Activated CD8-positive, alpha-beta memory T cell treated with anti-CD3 and anti-CD28 coated beads, Interleukin-2, amount 10 ng/mL, durations not matched to agents 7 days and 5 days (primary cell): ENCODE results near the gene LINGO4. TPM values are rescaled to one million over a fixed set of nuclear protein-coding genes. Genes with fewer than 3 reads are reported as not detected.
A peak's percentile ranks its signal among the peaks of the same experiment; 100 is the strongest.

Source experiments
- ATAC-seq: fragments of 150-1000 bp; cut with Tn5 transposase; one replicate; pipeline ENCODE4 v1.10.0; 2021; ENCODE audit warnings: moderate library complexity
- CTCF ChIA-PET: fragments of 350-600 bp; sonication (Branson Sonifier 250); formaldehyde crosslinking; loops from one replicate; lab custom pipeline; 2021; ENCODE audit warnings: antibody characterized with exemption; lab: Charles Lee
- DNase-seq: peaks from one replicate; pipeline ENCODE4 v3.0.0-alpha.2; 2020
- H3K27ac Mint-ChIP-seq: one replicate; pipeline ENCODE4 v1.8.0; 2021; ENCODE audit warnings: mild to moderate bottlenecking, mixed read lengths
- H3K27me3 Mint-ChIP-seq: one replicate; pipeline ENCODE4 v1.8.0; 2021; ENCODE audit warnings: mixed read lengths
- H3K36me3 Mint-ChIP-seq: one replicate; pipeline ENCODE4 v1.8.0; 2021; ENCODE audit warnings: mild to moderate bottlenecking, mixed read lengths
- H3K4me1 Mint-ChIP-seq: one replicate; pipeline ENCODE4 v1.8.0; 2021; ENCODE audit warnings: mixed read lengths
- H3K4me3 Mint-ChIP-seq: one replicate; pipeline ENCODE4 v1.8.0; 2021; ENCODE audit warnings: mild to moderate bottlenecking, moderate library complexity, mixed read lengths
- H3K9me3 Mint-ChIP-seq: one replicate; pipeline ENCODE4 v1.8.0; 2022; ENCODE audit warnings: low read depth, mixed read lengths
- total RNA-seq, 2 experiments: library from RNA; stranded (reverse); gene quantifications; one replicate each; pipeline ENCODE4 v1.2.3, GENCODE V29; 2021

Gene LINGO4
- total RNA-seq, 2 experiments from 2014 or later = 0.07 to 0.15 TPM

- peaks cover 2% of the 10 kb centered on the region for H3K27me3 Mint-ChIP-seq
- no peaks in the 10 kb centered on the region for H3K9me3 Mint-ChIP-seq
- H3K27ac Mint-ChIP-seq = peak overlapping the region; percentile 71
- peaks cover 1% of the 10 kb centered on the region for H3K36me3 Mint-ChIP-seq
- peaks cover 35% of the 10 kb centered on the region for H3K4me1 Mint-ChIP-seq
- peak overlapping the region; percentile 79 for H3K4me3 Mint-ChIP-seq
- DNase-seq = no peak
- no peak for ATAC-seq
- CTCF ChIA-PET = interaction anchor here (0.6 to 1.8 kb wide), 8 partner anchors 8 to 308 kb away, joined by 3 to 8 read pairs (median 3); partner anchors contain the start of gene MRPL9
Observed at GRCh38 chr1:151840421-151840820, 35.2 kb upstream of the LINGO4 start.

- DNase-seq (peak; percentile 80), ATAC-seq (peak; percentile 76)
- Mint-ChIP-seq H3K9me3 (no peaks in the 10 kb centered on the region), H3K27me3 (peaks cover 2% of the 10 kb centered on the region), H3K36me3 (peaks cover 1% of the 10 kb centered on the region), H3K4me3 (peak within 1 kb of the TSS; percentile 79), H3K4me1 (peaks cover 34% of the 10 kb centered on the region), H3K27ac (peak within 1 kb of the TSS; percentile 71)
- CTCF ChIA-PET = interaction anchor here (0.6 to 1.8 kb wide), 10 partner anchors 9 to 307 kb away, joined by 3 to 8 read pairs (median 3); partner anchors contain the start of genes MRPL9 and TDRKH
Observed at GRCh38 chr1:151839457-151840403, 34.5 kb upstream of the LINGO4 start, which contains the start of gene C2CD4D. TSS of gene C2CD4D (minus strand) at chr1:151839820. CDS start at chr1:151838989, 831 bp downstream.

DNA sequence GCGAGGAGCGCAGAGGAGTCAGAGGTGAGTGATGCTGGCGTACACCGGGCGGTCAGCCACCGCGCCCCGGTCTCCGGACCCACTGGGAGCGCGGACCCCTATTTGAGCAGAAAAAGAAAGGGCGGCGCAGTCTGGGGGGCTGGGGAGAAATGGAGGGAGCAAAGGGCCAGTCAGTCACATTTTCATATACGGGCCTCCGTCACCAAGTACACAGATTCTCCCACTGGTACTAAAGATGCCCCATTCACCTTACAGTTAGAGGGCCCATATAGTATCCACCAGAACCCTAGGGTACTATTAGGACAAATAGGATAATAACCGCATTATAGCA is 33.8 kb upstream of the LINGO4 start:
- H3K27me3 Mint-ChIP-seq = peaks cover 2% of the 10 kb centered on the region
- CTCF ChIA-PET = interaction anchor here (0.8 to 1.2 kb wide), 3 partner anchors 9 to 121 kb away, joined by 3 read pairs; partner anchors contain the start of gene TDRKH
- no peaks in the 10 kb centered on the region for H3K9me3 Mint-ChIP-seq
- H3K4me3 Mint-ChIP-seq = peak overlapping the region; percentile 79
- DNase-seq = no peak
- peaks cover 40% of the 10 kb centered on the region for H3K4me1 Mint-ChIP-seq
- peaks cover 1% of the 10 kb centered on the region for H3K36me3 Mint-ChIP-seq
- peak overlapping the region; percentile 71 for H3K27ac Mint-ChIP-seq
- no peak for ATAC-seq

DNA sequence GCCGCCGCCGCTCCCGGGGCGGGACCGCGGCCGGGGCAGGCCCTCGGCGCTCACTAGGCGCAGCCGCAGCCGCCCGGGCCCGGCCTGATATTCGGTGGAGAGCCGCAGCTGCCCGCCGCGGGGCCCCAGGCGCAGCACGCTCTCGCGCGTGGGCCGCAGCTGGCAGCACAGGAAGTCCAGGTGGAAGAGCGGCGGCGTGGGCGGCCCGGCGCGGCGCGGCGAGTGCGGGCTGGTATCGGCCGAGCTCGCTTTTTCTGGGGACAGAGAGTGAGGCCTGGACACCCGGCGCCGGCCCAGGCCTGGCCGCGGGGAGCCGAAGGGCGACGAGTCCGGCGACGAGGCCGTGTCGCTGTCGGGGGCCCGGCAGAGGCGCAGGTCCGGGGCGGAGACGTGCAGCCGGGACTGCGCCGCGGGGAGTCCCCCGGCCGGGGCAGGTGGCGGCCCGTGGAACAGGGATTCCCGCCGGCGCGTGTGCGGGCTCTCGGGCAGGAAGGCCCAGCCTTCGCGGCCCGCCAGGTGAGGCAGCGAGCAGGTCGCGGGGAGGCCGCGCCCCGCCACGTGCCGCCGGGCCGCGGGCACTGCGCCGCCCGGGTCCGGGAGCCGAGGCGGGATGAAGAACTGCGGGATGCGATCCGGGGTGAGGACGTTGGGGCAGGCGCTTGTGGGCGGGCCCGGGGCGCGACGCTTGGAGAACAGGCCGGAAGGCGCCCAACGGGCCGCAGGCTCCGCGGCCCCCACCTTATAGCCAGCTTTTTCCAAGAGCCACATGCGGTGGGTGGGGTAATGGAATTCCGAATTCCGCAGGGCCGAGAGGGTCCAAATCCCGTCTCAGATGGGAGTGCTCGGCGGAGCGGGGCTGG is 33.2 kb upstream of the LINGO4 start:
- H3K4me3 Mint-ChIP-seq = peak overlapping the region; percentile 79
- peaks cover 2% of the 10 kb centered on the region for H3K27me3 Mint-ChIP-seq
- peak overlapping the region; percentile 71 for H3K27ac Mint-ChIP-seq
- no peak for DNase-seq
- H3K9me3 Mint-ChIP-seq = no peaks in the 10 kb centered on the region
- peaks cover 1% of the 10 kb centered on the region for H3K36me3 Mint-ChIP-seq
- peaks cover 46% of the 10 kb centered on the region for H3K4me1 Mint-ChIP-seq
- peak; percentile 17 for ATAC-seq
- CTCF ChIA-PET = interaction anchor here (1.2 to 2.7 kb wide), 2 partner anchors 8 to 16 kb away, joined by 3 to 6 read pairs; no protein-coding TSS in a partner anchor

DNA sequence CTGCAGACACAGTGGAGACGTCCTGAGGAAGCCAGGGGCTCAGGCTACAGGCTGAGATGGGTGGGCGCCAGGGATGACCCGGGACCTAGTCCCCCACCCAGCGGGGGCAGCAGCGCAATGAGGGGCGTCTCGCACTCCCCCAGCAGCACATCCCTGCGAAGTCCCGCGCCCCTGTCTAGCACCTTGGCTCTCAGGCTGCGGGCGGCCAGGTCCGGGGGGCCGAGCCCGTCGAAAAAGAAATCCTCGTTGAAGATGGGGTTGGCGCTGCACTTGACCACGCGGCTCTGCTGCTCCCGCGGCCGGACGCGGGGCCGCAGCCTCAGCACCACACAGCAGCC is 32.6 kb upstream of the LINGO4 start:
- H3K27me3 Mint-ChIP-seq = peaks cover 2% of the 10 kb centered on the region
- peaks cover 51% of the 10 kb centered on the region for H3K4me1 Mint-ChIP-seq
- peak overlapping the region; percentile 68 for H3K4me3 Mint-ChIP-seq
- DNase-seq (no peak), ATAC-seq (no peak)
- CTCF ChIA-PET = interaction anchor here (2.7 kb wide), 1 partner anchor 15 kb away, joined by 6 read pairs; no protein-coding TSS in a partner anchor
- peak overlapping the region; percentile 89 for H3K27ac Mint-ChIP-seq
- H3K9me3 Mint-ChIP-seq = no peaks in the 10 kb centered on the region
- peaks cover 1% of the 10 kb centered on the region for H3K36me3 Mint-ChIP-seq

GRCh38 chr1:151837197-151837596 is 32.0 kb upstream of the LINGO4 start:
- peak; percentile 17 for ATAC-seq
- Mint-ChIP-seq H3K27me3 (peaks cover 2% of the 10 kb centered on the region), H3K27ac (peak overlapping the region; percentile 89), H3K36me3 (peaks cover 1% of the 10 kb centered on the region), H3K4me3 (peak overlapping the region; percentile 68), H3K4me1 (peaks cover 54% of the 10 kb centered on the region), H3K9me3 (no peaks in the 10 kb centered on the region)
- peak; percentile 62 for DNase-seq
- CTCF ChIA-PET = interaction anchor here (0.6 to 3.4 kb wide), 26 partner anchors 9 to 536 kb away, joined by 3 to 25 read pairs (median 4); partner anchors contain the start of genes CELF3, MRPL9, RFX5 and TDRKH

DNA sequence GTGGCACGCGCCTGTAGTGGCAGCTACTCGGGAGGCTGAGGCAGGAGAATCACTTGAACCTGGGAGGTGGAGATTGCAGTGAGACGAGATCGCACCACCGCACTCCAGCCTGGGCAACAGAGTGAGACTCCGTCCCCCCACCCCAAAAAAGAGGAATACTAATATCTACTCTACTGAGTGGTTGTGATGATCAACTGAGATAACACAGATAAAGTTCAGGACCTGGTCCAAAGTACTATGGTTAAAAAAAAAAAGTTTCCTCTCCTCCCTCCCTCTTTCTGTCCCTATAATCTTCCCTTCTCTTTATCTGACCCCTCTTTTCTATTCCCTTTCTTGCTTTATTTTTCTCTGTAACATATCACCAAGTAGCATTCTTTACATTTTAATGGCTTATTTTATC is 30.4 kb upstream of the LINGO4 start:
- DNase-seq = no peak
- Mint-ChIP-seq H3K36me3 (no peaks in the 10 kb centered on the region), H3K27ac (no peak overlapping the region), H3K9me3 (no peaks in the 10 kb centered on the region), H3K4me3 (no peak overlapping the region), H3K27me3 (peaks cover 2% of the 10 kb centered on the region), H3K4me1 (peaks cover 64% of the 10 kb centered on the region)
- CTCF ChIA-PET = interaction anchor here (0.7 to 3.4 kb wide), 19 partner anchors 10 to 324 kb away, joined by 3 to 25 read pairs (median 4); partner anchors contain the start of genes CELF3, CGN, MRPL9 and TDRKH
- ATAC-seq = no peak

GRCh38 chr1:151834239-151834638 is 29.0 kb upstream of the LINGO4 start:
- Mint-ChIP-seq H3K27me3 (peaks cover 2% of the 10 kb centered on the region), H3K9me3 (no peaks in the 10 kb centered on the region), H3K27ac (no peak overlapping the region), H3K4me3 (no peak overlapping the region), H3K36me3 (no peaks in the 10 kb centered on the region), H3K4me1 (peaks cover 66% of the 10 kb centered on the region)
- ATAC-seq (no peak), DNase-seq (no peak)
- CTCF ChIA-PET = interaction anchor here (0.9 to 3.4 kb wide), 8 partner anchors 8 to 240 kb away, joined by 3 to 25 read pairs (median 4); partner anchors contain the start of gene MRPL9

DNA sequence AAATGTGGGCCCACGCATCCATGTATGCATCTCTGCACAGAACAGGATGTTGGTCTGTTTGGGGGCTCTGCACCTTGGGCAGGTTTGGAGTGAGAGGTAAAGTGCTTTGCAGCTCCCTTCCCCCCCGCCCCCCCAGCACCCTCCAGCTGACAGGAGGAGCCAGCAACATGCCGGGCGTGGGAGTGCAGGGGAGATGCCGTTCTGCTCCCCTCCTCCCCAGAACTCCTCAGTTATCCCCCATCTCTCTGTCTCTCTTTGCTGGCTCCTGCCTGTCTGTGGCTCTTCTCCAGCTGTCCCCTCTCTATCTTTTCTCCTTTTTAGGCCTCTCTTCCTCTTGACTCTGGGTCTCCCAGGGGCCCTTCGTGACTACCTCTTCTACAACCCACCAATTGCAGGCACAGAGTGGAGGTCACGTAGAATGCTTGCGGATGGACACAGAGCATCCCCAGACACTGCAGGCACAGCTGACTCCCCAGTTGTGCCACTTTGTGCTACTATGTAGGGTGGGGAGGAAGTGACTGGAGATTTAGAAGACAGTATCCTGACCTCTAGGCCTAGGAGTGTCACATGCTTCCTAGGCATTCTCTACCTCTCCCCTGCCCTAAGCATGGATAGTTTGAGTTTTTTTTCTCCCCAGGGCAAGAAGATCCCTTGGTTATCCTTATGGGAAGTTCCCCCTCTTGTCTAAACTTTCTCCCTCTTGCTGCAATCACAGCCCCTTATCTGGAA is 28.1 kb upstream of the LINGO4 start:
- CTCF ChIA-PET = interaction anchor here (1.0 to 1.2 kb wide), 2 partner anchors 13 kb away, joined by 3 to 4 read pairs; no protein-coding TSS in a partner anchor
- H3K9me3 Mint-ChIP-seq = no peaks in the 10 kb centered on the region
- peaks cover 75% of the 10 kb centered on the region for H3K4me1 Mint-ChIP-seq
- peak overlapping the region; percentile 6 for H3K27ac Mint-ChIP-seq
- peaks cover 2% of the 10 kb centered on the region for H3K27me3 Mint-ChIP-seq
- ATAC-seq = no peak
- no peak overlapping the region for H3K4me3 Mint-ChIP-seq
- no peak for DNase-seq
- H3K36me3 Mint-ChIP-seq = no peaks in the 10 kb centered on the region

GRCh38 chr1:151832318-151832980 is 27.2 kb upstream of the LINGO4 start:
- no peak for ATAC-seq
- peak overlapping the region; percentile 52 for H3K27ac Mint-ChIP-seq
- no peak for DNase-seq
- H3K36me3 Mint-ChIP-seq = no peaks in the 10 kb centered on the region
- no peak overlapping the region for H3K4me3 Mint-ChIP-seq
- H3K27me3 Mint-ChIP-seq = no peaks in the 10 kb centered on the region
- no peaks in the 10 kb centered on the region for H3K9me3 Mint-ChIP-seq
- H3K4me1 Mint-ChIP-seq = peaks cover 80% of the 10 kb centered on the region
- CTCF ChIA-PET = interaction anchor here (0.8 to 1.0 kb wide), 2 partner anchors 12 to 239 kb away, joined by 3 to 4 read pairs; no protein-coding TSS in a partner anchor

DNA sequence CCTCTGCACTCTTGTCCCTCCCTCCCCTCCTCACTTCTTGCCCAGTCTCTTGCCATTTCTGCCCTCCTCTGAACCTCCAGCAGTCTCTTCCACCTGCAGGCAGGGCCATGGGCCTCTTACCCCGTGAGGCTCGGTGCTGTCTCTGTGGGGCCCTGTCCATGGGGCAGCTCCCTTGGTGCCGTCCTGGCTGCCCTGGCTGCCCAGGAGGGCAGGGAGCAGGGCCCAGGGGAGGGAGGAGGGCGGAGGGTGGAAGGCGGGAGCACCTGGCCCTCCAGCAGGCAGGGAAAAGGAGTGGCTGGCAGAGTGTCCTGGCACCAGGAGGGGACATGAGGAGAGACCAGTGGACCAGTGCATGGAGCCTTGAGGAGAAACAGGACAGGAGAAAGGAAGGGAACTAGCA is 26.4 kb upstream of the LINGO4 start, which contains the start of gene RORC:
TSS of gene RORC (minus strand) at position 198 of the 400 bp plus-strand sequence. CDS start at position 160, 38 bp downstream.
- no peak within 1 kb of the TSS for H3K4me3 Mint-ChIP-seq

More for the DNA sequence above, 26.4 kb upstream of the LINGO4 start, which contains the start of gene RORC:
- Mint-ChIP-seq H3K4me1 (peaks cover 73% of the 10 kb centered on the region), H3K27ac (peak within 1 kb of the TSS; percentile 81), H3K9me3 (no peaks in the 10 kb centered on the region), H3K27me3 (no peaks in the 10 kb centered on the region), H3K36me3 (no peaks in the 10 kb centered on the region)
- CTCF ChIA-PET = interaction anchor here (0.8 to 1.5 kb wide), 2 partner anchors 20 to 238 kb away, joined by 3 read pairs; no protein-coding TSS in a partner anchor
- ATAC-seq (no peak), DNase-seq (no peak)
